ENCODE data around the gene KLHL28.

KLHL28 gene, protein sequence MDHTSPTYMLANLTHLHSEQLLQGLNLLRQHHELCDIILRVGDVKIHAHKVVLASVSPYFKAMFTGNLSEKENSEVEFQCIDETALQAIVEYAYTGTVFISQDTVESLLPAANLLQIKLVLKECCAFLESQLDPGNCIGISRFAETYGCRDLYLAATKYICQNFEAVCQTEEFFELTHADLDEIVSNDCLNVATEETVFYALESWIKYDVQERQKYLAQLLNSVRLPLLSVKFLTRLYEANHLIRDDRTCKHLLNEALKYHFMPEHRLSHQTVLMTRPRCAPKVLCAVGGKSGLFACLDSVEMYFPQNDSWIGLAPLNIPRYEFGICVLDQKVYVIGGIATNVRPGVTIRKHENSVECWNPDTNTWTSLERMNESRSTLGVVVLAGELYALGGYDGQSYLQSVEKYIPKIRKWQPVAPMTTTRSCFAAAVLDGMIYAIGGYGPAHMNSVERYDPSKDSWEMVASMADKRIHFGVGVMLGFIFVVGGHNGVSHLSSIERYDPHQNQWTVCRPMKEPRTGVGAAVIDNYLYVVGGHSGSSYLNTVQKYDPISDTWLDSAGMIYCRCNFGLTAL

DNA sequence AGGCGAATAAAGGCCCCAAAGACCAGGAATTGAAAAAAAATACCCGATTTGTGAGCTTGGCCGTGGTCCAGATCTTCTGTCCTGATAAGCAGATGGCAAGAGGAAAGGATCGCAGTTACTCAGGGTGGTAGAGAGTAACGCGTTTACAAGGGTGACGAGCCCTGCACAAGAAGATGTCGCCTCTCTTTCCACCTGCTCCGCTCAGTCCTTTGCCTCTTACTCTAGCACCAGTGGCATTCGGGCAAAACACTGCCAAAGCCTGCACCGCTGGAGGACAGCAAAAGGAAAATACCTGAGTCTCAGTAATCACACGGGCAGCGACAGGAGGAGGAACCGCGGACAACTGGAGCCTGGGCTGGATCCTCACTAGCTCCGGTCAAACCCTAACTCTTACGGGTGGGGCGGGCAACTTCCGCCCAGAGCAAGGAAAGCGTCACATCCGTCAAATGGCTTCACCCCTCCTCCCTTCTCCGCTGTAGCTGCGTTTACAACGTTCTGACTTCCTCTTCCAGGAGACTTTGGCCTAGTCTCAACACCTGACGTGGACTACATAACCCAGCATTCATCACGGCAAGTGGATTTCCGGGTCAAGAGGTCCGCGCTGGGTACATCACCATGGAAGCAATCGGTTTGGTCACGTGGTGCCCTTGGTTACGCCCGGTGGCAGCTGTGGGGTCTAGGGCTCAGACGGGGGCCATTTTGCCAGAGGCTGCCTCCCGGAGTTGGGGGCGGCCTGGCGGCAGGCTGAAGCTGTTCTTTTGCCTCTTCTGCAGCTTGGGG, at the start of gene KLHL28, which contains the start of gene TOGARAM1:
Gene KLHL28 (minus strand): TSS at position 394 of the 780 bp plus-strand sequence. CDS start 16,019 bp downstream, outside the sequence.
Gene TOGARAM1 (plus strand): TSS at position 637 of the 780 bp plus-strand sequence. CDS start 232 bp downstream, outside the sequence.
- DNase-seq, result peak; percentile 78 to 100 (median 99)

DNA sequence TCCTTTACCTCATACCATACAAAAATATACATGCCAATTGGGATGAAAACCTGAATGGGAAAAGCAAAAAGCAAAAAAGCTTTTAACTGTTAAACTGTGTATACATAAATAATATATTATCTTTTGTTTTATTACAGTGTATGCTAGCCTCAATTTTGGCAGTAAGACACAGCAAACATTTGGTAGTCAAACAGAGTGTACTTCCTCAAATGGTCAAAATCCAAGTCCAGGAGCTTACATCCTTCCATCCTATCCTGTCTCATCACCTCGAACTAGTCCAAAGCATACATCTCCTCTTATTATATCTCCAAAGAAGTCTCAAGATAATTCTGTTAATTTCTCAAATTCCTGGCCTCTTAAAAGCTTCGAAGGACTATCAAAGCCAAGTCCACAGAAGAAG, 42.2 kb upstream of the KLHL28 start:
- no peak for DNase-seq

DNA sequence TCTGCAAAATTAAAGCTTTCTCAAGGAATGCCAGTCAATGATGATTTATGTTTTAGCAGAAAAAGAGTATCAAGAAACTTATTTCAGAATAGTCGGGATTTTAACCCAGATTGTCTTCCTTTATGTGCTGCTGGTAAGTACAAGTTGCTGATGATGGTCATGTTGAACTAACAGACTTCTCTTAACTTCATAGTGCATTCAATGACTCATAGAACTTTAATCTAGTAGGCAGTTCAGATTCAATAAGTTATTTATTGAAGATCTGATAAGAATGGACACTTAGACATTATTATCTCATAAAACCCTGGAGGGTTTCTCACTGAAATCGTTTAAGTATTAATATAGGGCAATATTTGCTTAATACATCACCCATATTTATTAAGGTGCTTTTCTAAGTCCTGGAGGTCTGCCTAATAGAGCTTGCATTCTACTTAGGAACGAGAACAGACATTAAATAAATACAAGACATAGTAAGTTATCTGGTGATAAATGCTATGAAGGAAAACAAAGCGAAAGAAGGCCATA, 34.1 kb upstream of the KLHL28 start:
- DNase-seq, result no peak

DNA sequence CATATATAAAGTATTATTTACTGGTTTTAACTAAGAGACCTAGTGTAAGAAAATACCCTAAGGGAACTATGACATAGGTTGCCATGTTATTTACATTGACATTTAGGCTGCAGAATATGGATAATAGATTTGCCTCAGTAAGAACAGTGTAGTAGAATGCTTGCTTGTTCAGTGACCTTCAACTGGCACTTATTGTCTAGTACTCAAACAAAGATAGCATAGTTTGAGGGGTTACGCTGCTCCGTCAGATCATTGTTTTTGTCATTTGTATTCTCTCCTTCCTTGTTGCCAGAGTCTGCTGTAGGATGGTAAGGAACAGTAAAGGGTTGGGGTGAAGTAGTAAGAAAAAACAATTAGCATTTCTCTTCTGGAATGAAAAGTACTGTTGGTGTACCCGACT, 33.4 kb upstream of the KLHL28 start:
- DNase-seq, result peak in 10 of 56 donors; percentile 3 to 41 (median 18)

DNA sequence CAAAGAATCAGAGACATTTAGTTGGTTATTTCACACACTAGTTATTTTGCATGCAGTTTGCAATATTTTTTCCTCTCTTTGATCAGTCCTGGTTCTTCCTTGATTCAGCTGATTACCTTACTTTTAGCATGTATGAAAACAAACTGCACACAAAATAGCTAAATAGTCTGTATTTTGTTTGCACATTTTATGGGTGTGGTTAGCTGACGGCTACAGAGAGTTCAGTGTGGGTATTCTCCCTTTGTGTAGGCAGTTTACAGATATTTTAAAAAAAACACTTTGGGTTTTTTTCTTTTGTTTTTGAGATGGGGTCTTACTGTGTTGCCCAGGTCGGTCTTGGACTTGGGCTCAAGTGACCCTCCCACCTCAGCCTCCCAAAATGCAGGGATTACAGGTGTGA, 28.8 kb upstream of the KLHL28 start:
- DNase-seq, result no peak

DNA sequence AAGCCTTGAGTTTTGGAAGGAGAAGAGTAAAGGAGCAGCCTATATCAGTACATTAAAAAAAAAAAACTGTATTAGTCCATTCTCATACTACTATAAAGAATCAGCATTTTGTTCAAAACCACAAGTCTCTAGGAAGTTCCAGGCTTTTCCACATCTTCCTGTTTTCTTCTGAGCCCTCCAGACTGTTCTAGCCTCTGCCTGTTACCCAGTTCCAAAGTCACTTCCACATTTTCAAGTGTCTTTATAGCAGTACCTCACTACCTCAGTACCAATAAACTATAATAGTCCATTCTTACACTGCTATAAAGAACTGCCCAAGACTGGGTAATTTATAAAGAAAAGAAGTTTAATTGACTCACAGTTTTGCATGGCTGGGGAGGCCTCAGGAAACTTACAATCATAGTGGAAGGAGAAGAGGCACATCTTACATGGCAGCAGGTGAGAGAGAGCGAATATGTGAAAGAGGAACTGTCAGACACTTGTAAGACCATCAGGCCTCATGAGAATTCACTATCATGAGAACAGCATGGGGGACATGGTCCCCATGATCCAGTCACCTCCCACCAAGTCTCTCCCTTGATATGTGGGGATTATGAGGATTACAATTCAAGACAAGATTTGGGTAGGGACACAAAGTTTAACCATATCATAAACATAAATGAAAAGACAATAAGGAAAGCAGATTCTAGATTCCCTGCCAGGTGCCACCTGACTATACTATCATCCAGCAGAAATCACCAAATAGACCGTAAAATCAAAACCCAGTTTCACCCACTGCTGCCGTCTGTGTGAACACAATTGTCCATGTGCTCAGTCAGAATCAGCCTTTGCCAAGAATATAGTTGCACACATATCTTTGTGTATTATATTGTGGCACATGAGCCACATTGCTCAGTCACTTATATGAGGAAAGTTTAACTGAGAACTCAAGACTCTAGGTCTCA, 28.0 kb upstream of the KLHL28 start:
- no peak for DNase-seq

DNA sequence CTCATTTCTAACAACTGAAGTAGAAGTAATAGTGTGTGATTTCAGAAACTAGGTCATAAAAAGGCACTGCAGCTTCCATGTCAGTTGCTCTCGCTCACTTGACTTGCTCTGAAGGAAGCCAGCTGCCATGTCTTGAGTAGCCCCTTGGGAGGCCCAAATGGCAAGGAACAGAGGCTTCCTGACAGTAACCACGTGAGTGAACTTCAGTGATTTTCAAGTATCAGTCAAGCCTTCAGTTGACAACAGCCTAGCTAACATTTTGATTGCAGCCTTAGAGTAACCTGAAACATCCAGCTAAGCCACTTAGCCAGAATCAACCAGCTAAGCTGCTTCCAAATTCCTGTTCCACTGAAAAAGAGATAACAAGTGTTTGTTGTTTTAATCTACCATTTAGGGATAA, 26.9 kb upstream of the KLHL28 start:
- no peak for DNase-seq

DNA sequence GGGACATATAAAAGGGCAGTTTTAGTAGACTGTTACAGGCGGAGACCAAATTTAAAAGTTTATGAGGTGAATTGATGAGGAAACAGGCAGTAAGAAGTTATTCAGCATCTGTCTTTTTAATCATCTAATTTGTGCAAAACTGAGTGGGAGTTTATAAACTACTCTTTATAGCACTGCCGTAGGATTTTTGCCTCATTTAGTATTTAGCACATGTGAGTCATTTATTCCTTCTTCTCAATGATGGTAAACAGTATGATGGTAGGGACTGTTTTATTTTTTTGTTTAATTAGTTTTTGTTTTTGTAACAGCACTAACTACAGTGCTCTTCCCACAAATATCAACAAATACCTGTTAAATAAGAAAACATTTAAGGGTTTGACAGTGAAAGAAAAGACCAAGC, 20.8 kb upstream of the KLHL28 start:
- no peak for DNase-seq

DNA sequence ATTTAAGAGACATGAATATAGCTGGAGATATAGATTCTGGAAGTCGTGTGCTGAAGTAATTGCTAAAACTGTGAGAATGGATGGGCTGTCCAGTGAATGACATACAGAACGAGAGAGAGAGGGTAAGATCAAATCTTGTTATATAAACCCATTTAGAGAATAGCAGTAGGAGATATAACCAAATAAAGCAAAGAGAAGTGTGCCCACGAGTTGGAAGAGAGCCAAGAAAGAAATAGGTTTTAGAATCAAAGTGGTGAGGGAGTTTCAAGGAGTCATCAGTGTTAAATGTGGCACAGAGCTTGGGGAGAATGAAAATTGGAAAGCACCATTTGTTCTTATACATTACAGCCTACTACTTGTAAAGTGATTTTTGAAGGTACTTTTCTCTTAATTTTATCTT, 19.5 kb upstream of the KLHL28 start:
- DNase-seq, result peak in 4 of 56 donors; percentile 2 to 11 (median 6)

DNA sequence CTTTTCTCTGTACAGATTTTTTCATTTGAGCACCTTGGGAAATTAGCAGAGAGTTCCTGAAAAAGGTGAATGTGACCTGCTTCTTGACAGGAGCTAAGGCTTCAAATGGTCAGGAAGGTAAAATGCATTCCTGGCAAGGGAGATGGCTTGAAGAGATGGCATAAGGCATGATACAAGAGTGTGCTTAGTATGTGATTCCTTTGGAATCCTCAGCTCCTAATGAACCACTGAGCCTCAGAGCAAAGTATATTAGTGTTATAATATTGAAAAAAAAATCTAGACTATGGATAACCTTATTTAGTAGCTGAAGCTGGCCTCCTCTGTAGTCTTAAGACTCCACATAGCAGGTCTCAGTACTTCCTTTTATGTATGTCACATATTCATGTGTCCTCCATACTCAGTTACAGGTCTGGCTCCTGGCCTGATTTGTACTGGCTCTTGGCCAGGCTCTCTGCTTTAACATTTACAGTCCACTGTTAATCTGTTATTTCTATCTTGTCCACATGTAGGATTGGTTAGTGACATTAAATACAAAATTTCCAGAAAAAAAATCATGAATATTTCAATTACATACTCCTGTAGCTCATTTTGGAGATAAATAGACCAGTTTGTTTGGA, 18.1 kb upstream of the KLHL28 start:
- peak in 1 of 56 donors; percentile 4 for DNase-seq

DNA sequence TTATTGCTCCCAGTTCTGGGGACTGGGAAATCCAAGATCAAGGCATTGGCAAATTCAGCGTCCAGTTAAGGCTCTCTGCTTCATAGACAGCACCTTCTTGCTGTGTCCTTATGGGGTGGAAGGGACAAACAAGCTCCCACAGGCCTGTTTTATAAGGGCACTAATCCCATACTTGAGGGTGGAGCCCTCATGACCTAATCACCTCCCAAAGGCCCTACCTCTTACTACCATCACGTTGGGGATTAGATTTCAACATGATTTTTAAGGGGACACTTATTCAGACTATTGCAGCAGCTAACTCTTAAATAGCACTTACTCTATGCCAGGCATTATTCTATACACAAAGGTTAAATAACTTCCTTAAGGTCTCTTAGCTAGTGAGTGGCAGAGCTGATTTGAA, 17.5 kb upstream of the KLHL28 start:
- DNase-seq, result no peak

DNA sequence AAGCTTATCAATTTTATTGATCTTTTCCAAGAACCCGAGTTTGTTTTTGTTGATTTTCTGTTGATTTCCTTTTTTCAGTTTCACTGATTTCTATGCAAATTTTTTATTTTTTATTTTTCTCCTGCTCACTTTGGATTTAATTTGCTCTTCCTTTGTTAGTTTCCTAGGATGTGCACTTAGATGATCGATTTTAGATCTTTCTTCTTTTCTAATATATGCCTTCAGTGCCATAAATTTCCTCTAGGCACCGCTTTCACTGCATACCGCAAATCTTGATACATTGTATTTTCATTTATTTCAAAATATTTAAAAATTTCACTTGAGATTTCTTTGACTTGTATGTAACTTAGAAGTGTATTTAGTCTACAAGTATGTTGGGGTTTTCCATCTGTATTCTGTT, 9.7 kb upstream of the KLHL28 start:
- DNase-seq, result no peak

DNA sequence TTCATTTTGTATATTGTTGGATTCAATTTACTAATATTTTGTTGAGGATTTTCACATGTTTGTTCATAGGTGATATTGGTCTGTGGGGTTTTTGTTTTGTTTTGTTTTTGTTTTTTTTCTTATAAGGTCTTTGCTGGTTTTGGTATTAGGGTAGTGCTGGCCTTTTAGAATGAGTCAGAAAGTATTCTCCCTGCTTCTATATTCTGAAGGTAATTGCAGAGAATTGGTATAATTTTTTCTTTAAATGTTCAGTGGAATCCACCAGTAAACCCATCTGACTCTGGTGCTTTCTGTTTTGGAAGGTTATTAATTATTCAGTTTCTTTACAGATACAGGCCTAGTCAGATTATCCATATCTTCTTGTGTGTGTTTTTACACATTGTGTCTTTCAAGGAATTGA, 9.2 kb upstream of the KLHL28 start:
- DNase-seq, result no peak

DNA sequence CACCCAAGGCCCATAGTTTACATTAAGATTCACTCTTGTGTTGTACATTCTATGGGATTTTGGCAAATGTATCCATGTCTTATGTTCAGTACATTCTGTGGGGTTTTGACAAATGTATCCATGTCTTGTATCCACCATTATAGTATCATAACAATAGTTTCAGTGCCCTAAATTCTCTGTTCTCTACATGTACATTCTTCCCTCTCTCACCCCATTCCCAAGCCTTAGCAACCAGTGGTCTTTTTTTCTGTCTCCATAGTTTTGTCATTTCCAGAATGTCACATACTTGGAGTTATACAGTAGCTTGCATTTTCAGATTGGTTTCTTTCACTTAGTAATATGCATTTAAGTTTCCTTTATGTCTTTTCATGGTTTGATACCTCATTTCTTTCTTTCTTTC, 7.0 kb upstream of the KLHL28 start:
- DNase-seq, result no peak

DNA sequence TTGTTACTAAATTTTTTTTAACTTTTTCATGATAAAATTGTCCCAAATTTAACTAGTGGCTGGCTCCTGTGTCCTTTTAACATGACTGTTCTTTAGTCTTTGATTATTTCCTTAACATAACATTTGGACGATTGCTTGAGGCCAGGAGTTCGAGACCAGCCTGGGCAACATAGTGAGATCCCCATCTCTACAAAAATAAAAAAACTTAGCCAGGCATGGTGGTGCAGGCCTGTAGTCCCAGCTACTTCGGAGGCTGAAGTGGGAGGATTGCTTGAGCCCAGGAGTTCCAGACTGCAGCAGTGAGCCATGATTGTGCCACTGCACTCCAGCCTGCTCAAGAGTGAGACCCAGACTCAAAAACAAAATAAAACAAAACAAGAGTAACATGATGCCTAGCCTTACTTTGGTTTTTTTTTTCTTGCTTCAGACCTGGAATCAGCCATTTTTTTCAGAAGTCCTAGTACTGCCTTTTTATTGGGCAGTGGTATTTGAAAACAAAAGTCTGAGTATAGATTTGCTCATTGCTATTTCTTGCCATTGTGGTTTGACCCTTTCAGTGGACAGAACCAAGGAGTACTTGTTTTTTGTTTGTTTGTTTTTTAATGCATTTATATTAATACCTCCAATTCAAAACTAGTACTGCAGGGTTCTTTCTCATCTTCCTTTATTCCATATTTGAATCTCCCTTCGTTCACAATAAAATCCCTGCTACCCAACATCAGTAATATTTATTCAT, 5.0 kb upstream of the KLHL28 start:
- DNase-seq, result no peak

DNA sequence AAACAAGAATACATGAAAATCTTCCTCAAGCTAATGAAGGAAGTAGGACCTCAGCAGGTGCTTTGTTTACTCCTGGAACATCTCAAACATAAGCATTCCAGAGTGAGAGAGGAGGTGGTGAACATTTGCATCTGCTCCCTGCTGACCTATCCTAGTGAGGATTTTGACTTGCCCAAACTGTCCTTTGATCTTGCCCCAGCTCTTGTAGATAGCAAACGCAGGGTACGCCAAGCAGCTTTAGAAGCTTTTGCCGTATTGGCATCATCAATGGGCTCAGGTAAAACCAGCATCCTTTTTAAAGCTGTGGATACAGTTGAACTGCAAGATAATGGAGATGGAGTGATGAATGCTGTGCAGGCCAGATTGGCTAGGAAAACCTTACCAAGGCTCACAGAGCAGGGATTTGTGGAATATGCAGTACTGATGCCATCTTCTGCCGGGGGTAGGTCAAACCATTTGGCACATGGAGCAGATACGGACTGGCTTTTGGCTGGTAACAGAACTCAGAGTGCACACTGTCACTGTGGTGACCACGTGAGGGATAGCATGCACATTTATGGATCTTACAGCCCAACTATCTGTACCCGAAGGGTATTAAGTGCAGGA, 2.1 kb upstream of the KLHL28 start:
- peak in 29 of 56 donors; percentile 3 to 45 (median 16) for DNase-seq

DNA sequence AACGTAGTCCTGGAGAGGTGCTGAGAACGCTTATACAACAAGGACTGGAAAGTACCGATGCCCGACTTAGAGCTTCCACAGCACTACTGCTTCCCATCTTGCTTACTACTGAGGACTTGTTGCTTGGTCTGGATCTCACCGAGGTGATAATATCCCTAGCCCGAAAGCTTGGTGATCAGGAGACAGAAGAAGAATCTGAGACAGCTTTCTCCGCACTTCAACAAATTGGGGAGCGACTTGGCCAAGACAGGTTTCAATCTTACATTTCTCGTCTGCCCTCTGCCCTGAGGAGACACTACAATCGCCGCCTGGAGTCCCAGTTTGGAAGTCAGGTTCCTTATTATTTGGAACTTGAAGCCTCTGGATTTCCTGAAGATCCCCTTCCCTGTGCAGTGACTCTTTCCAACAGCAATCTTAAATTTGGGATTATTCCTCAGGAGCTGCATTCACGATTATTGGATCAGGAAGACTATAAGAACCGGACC, 1.3 kb upstream of the KLHL28 start:
- peak in 2 of 56 donors; percentile 22 to 25 for DNase-seq

DNA sequence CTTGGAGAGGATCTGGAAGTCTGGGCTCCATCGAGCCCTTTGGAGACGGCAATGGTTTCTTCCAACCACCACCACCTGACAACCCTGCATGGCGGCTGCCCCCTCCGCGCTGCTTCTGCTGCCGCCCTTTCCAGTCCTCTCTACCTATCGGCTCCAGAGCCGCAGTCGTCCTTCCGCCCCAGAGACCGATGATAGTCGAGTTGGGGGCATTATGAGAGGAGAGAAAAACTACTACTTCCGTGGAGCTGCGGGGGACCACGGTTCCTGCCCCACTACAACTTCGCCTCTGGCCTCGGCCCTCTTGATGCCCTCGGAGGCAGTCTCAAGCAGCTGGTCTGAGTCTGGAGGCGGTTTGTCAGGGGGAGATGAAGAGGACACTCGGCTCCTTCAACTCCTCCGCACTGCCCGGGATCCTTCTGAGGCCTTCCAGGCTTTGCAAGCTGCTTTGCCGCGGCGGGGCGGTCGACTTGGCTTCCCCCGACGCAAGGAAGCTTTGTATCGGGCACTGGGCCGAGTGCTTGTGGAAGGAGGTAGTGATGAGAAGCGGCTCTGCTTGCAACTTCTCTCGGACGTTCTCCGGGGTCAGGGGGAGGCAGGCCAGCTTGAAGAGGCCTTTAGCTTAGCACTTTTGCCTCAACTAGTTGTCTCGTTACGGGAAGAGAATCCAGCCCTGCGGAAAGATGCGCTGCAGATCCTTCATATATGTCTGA, 742 bp upstream of the KLHL28 start:
- DNase-seq, result peak in 46 of 56 donors; percentile 30 to 91 (median 70)
